Ecto neural progenitor cell (in vitro differentiated cells): ENCODE data around the gene STUM.

Experiments used
- DNase-seq: peaks from one replicate; pipeline ENCODE4 v3.0.0-alpha.2; 2018; ENCODE audit warnings: low spot score

STUM gene

GRCh38 chr1:226654046-226654667, 105.6 kb downstream of the STUM start:
- no peak for DNase-seq

- no peak for DNase-seq
Observed at GRCh38 chr1:226654668-226655055, 106.1 kb downstream of the STUM start.

GRCh38 chr1:226655251-226656163, 106.9 kb downstream of the STUM start:
- DNase-seq: no peak

- DNase-seq: no peak
Observed at GRCh38 chr1:226656201-226656600, 107.6 kb downstream of the STUM start.

GRCh38 chr1:226656601-226657277, 108.2 kb downstream of the STUM start:
- no peak for DNase-seq

GRCh38 chr1:226657895-226658545, 109.5 kb downstream of the STUM start:
- no peak for DNase-seq

GRCh38 chr1:226658546-226659125, 110.1 kb downstream of the STUM start:
- DNase-seq: no peak
